HG02840 (cell line): ENCODE results near the gene SULT2A1.
"Not testable (repeated sequence)": the region's sequence is repeated elsewhere in the genome, so short reads cannot be mapped to it uniquely, and the experiment has no call there.

Experiments
- ATAC-seq: cut with Tn5 transposase; IDR thresholded peaks from one replicate; pipeline ENCODE4 v1.9.1; 2021; ENCODE audit warnings: mild to moderate bottlenecking, moderate library complexity, moderate number of reproducible peaks; ENCODE audit not compliant: unreplicated experiment, low FRiP score

The SULT2A1 gene

DNA sequence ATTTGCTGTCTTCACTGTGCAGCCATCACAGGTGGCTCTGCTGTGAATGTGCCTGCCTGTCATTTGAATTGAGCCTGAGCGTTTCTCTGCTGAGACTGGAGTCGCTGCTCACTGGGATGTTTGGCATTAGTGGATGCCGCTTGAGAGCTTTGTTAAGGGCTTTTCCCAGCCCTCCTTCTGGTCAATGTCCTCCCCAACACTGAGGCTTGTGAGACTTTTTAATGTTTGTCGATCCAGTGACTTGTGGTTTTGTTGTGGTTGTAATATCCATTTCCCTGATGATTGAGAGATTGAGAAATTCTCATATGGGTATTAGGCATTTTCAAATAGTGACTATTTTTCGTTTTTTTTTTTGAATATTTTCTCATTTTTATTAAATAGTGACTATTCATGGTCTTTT, 24.5 kb downstream of the SULT2A1 start:
- ATAC-seq, result no peak

DNA sequence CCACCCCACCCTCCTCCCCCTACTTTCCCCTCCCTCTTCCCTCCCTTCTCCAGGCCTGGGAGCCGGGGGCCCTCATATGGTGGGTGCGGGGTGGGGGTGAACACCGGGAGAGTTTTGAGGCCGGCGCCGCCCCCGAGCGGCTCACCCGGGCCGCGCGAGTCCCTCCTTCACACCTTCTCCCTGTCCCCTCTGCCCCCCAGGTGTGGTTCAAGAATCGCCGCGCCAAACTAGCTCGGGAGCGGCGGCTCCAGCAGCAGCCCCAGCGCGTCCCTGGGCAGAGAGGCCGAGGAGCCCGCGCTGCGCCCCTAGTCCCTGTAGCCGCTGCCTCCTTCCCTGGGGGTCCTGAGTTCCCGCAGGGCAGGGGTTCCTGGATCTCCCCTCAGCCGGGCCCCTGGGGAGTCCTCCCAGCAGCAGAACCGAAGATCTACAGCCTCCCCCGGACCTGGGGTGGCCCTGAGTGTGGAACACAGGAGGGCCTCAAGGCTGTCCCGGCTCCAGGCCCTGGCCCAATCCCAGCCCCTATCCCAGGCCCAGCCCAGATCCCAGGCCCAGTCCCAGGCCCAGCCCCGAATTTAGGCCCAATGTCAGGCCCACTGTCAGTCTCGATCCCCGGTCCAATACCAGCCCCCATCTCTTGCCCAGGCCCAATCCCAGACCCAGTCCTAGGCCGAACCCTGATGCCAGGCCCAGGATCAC, 25.4 kb downstream of the SULT2A1 start:
- no peak for ATAC-seq

DNA sequence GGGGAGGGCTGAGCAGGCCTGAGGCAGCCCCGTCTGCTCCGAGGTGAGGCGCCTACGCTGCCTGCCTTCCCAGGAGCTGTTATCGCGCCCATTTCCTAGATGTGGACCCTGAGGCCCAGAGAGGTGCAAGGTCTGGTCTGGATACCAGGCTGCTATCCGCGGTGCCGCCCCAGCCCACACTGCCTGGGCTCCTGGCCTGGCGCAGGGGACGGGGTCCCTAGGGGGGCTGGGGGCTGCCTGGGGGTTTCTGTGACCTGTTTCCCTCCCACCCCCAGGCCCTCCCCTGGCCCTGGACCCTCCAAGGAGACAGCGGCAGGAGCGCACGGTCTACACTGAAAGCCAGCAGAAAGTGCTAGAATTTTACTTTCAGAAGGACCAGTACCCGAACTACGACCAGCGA, 26.3 kb downstream of the SULT2A1 start:
- not testable (repeated sequence) for ATAC-seq

DNA sequence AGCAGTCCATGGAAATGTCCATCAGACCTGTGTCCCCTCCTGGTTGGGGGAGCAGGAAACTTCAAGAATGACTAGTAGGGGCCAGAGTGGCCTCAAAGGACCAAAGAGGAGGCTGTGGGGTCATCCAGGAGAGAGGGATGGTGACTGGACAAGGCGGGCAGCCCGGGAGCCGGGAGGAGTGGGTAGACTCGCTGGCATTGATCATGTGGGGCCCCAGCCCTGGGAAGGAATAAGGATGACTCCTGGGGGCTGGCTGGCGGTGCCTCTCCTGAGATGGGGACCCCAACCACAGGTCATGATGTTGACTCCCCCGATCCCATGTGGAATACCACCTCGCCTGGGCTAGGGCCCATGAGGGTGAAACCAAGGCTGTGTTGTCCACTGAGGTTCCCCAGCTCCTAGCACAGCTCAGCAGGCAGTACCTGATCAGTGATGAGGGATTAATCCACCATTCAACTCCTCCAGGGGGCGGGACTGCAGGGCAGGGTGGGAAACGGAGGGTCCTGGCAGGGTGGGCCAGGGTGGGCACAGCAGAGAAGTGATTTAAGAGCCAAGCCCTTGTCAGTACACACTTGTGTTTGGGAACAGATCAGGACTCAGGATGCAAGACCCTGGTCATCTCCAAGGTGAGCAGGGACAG, 27.3 kb downstream of the SULT2A1 start, which contains the start of gene TPRX2:
Gene TPRX2, plus strand, starts transcription at position 590 of the 640 bp plus-strand sequence. Its CDS starts 12 bp downstream, at position 602.
- ATAC-seq, result not testable (repeated sequence)

DNA sequence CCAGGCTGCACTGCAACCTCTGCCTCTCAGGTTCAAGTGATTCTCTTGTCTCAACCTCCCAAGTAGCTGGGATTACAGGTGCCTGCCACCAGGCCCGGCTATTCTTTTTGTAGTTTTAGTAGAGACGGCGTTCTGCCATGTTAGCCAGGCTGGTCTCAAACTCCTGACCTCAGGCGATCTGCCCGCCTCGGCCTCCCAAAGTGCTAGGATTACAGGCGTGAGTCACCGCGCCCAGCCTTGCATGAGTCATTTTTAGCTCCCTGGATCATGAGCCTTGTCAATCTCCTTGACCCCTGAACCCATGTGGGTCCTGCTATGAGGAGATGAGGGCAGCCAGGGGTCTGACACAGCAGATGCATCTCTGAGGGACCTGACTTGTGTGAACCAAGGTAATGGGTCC, 27.9 kb downstream of the SULT2A1 start:
- ATAC-seq, result not testable (repeated sequence)

DNA sequence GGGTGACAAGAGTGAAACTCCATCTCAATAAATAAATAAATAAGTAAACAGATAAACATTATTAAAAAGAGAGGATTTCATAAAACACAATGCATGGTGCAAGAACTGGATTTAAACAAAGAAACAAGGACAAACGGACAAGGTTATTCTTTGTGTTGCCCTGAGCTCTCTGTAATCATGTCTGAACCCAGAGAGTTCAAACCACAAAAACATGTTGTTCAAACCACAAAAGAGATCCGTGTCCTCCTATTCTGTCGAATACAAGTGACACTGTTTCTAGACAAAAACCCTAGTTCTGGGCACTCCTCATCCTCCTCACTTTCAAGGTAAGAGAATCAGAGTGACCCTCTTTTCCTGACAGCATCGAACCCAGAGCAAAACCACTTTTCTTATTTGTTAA, 31.7 kb downstream of the SULT2A1 start:
- ATAC-seq, result no peak

DNA sequence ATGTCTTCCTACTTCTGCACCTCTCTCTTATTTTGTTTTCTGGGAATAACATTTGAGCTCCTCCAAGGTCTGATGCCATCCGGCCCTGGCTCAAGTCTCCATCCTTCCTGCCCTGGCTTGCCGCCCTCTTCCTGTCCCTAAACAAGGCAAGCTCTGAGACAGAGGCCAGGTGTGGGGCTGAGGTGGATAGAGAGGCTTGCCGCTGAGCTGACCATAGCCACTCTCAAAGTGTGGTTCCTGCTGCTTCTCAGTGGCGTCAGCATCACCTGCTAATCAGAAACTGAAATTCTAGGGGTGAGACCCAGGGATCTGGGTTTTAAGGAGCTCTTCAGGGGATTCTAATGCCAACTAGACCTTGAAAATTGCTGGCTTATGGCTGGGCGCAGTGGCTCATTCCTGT, 33.1 kb downstream of the SULT2A1 start:
- no peak for ATAC-seq

DNA sequence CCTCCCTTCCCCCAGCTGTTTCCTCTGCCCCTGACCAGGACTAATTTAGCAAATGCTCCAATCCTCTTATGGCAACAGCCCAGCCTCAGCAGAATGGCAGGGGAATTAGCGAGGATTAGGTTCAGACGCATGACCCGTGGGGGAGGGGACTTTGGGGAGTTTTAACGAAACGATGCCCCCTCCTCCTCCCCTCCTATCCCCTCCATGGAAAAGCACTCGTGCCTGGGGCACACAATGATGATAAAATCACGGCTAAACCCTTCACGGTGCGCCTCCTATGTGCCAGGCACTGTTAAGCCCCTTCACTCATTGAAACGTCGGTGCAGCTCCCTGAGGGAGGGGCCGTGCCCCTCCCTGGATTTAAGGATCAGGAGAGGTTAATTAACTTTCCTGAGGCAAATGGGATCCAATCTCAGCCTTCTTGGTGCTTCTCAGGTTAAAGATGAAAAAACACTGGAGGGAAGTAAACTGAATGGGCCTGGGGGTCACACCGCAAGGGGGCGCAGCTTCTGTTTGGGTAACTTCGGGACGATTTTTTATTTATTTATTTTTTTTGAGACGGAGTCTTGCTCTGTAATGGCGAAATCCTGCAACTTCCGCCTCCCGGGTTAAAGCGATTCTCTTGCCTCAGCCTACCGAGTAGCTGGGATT, 37.2 kb downstream of the SULT2A1 start:
- ATAC-seq, result no peak

DNA sequence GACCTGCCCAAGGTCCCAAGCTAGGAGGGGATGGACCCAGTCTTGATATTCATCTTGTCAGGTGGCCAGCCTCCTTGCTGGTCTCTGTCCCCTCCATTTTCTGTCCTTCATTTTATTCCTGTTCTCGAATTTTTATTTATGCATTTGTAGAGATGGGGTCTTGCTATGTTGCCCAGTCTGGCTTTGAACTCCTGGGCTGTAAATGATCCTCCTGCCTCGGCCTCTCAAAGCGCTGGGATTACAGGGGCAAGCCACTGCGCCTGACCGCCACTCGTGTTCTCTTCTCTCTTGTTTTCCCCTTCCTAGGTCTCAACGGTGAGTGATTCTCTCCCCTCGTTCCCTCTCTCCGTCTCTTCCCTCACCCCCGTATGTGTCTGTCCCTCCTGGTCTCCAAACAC, 37.7 kb downstream of the SULT2A1 start:
- ATAC-seq, result no peak

DNA sequence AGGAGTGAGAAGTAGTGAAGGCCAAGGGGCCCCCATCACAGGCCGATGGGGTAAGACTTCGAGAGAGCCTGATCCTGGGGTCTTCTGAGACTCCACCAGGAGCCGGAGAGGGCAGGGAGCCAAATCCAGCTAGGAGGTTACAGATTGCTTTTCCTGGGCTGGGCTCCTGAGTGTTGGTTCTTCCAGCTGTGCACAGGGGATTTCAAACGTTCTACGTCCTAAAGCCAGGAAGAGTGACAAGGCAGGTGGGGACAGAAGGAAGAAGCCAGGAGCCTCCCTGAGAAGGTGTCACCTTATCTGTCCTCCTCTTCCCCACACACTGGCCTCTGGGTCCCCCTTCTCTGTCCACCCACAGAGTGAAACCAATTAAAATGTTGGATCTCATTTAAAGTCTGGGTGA, 43.2 kb downstream of the SULT2A1 start:
- ATAC-seq, result no peak

DNA sequence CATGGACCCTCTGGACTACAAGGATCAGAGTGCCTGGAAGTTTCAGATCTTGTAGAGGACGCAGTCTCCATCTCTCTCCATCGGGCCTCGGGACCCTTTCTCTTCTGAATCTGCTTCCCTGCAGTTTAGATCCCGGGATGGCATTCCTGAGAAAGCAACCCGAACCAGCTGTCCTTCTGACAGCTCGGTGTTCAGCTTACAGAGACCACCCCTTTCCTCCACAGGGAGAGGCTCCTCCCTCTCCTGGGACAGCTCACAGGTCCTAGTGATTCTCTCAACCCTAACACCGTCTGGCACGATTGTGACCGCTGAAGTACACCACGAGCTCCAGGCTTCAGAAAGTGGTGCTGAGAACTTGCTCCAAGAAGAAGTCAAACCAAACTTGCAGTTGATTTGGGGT, 46.2 kb downstream of the SULT2A1 start:
- no peak for ATAC-seq

DNA sequence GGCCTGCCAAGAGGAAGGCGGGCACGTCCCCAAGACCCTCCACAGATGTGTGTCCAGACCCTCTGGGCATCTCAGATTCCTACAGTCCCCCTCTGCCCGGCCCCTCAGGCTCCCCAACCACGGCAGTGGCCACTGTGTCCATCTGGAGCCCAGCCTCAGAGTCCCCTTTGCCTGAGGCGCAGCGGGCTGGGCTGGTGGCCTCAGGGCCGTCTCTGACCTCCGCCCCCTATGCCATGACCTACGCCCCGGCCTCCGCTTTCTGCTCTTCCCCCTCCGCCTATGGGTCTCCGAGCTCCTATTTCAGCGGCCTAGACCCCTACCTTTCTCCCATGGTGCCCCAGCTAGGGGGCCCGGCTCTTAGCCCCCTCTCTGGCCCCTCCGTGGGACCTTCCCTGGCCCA, 46.7 kb downstream of the SULT2A1 start:
- ATAC-seq, result no peak

DNA sequence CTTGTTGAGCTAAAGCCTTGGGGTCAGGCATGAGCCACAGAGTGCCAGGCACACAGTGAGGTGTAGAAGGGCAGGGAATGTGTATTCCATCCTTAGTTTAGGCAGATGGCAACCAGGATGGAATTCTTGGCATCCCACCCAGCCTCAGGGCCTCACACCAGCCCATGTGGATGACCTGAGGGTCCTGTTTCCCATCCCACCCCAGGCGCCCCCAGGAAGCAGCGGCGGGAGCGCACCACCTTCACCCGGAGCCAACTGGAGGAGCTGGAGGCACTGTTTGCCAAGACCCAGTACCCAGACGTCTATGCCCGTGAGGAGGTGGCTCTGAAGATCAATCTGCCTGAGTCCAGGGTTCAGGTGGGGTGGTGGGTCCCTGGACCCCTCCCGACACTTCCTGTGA, 50.1 kb downstream of the SULT2A1 start:
- ATAC-seq, result no peak

DNA sequence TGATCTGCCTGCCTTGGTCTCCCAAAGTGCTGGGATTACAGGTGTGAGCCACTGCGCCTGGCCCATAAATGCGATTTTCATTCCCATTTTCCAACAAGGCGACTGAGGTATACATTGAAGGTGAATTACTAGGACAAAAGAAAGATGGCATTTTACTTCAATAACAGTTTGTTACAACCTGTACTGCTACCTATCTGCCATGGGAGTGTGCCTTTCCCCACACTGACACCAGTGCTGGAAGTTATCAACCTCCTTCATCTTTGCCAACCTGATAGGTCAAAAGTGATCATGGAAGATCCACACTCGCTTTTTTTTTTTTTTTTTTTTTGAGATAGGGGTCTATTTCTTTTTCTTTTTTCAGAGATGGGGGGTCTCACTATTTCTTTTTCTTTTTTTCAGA, 53.4 kb downstream of the SULT2A1 start:
- ATAC-seq, result no peak

DNA sequence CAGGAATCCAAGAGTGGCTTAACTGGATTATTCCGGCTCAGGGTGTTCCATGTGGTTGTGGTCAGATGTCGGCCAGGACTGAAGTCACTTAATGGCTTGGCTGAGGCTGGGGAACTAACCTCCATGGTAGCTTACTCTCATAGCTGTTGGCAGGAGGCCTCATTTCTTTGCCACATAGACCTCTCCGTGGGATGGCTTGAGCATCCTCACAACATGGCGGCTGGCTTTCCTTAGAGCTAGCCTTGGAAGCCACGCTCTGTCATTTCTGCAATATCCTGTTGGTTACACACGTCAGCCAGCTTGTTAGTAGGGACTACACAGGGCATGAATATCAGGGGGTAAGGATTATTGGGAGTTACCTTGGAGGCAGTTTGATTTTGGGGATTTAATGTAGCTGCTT, 59.3 kb downstream of the SULT2A1 start:
- ATAC-seq, result no peak

DNA sequence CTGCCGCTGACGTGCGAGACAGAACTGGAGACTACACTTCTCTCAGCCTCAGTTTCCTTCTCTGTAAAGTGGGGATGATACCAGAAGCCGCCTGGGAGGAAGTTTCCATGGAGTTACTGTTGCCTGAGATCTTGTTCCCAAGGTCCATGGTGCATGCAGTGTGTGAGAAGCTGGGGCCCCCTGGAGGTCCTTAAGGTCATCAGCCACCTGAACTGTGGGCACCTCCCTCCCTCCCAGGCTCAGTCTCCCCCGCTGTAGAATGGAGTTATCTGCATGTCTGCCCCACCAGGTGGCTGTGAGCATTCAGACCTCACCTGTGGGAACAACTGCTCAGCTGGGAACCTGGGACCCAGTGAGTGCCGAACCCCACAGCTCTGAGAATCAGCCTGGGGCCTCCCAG, 61.7 kb downstream of the SULT2A1 start:
- no peak for ATAC-seq

DNA sequence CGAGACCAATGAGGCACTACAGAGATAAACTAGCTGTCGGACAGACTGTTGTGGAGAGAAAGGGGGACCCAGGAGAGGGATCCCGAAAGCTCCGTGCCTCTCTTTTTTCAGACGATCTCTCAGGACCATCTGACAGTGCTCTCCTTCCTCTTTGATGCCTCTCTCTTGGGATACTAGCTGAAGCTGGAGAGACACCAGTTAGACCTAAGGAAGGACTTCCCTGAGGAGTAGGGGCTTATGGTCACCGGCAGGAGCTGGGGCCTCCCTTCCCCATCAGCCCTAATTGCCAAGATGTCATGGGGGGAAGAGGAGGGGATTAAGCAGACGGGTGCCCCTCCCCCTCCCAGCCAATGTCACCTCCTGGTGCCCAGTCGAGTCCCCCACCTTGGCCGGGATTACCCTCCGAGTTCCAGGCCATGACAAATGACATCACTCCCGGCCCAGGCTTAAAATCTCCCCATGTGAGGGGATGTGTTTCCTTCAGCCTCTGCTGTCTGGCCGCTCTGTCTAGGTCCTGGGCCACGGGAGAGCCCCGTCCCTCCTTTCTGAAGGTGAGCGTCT, 64.6 kb downstream of the SULT2A1 start, which contains the start of gene CRX:
Gene CRX, plus strand, starts transcription at position 478 of the 561 bp plus-strand sequence. CDS start 12,507 bp downstream, outside the sequence.
- ATAC-seq, result no peak
